ENCODE results near the gene SMIM29. TPM values are rescaled to one million over a fixed set of nuclear protein-coding genes. Genes with fewer than 3 reads are reported as not detected.
"Not testable (repeated sequence)": the region's sequence is repeated elsewhere in the genome, so short reads cannot be mapped to it uniquely, and the experiment has no call there.

Gene SMIM29
- total RNA-seq, 1 experiment from 2014 or later, result 25.8 TPM

DNA sequence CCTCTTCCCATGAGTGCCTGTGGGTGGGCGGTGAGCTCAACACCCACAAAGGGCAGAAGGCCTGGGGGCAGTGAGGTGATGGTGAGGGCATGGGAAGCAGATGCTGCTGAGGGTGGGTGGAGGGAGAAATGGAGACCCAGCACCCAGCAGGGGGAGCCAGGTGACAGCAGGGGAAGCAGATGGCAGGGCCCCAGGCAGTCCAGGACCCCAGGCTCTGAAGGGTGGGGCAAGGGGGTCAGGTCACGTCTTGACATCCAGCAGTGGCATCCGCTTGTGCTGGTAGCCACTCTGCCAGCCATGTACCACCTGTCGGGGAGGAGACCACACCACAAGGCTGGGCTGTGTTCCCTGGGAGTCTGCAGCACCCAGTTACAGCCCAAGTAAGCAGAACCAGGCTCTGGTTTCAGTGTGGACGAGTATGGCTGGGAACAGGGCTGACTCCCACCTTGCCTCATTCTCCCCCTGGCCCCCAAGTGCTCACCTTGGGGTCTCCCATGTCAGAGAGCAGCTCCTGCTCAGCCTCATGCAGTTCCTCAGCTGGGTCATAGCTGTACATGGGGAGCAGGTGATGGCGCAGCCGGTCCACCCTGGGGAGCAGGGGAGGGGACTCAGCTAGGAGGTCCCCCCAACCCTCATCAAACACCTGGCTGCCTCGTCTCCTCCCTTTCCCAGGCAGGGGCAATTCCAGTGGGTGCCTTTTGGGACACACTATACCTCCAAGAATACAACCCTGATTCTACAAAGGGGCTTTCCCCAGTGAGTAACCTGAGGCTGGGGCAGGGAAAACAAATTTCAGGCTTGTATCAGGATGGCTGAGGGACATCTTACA is 2.0 kb downstream of the SMIM29 start:
- ATAC-seq, result peak; percentile 0
- H3K27ac ChIP-seq (ENCODE audit: low read length), result peak overlapping the region; percentile 60
- peaks cover 23% of the 10 kb centered on the region; the same call in 1 of the 2 replicates for H3K36me3 ChIP-seq (ENCODE audit: low read depth, low read length)
- peaks cover 23% of the 10 kb centered on the region for H3F3A ChIP-seq (ENCODE audit: low read length, unreplicated experiment)
- H3K9ac ChIP-seq (ENCODE audit: low read length), result no peak overlapping the region
- peaks cover 69% of the 10 kb centered on the region for H3K4me1 ChIP-seq (ENCODE audit: insufficient read depth, low read length)
- peaks cover 11% of the 10 kb centered on the region for H4K20me1 ChIP-seq (ENCODE audit: low read length)
- CTCF ChIA-PET, result interaction anchor here (0.5 to 1.0 kb wide), 2 partner anchors 50 to 51 kb away, joined by 3 read pairs; no protein-coding TSS in a partner anchor
- intact Hi-C loops (cut with micrococcal nuclease), result loop anchor here (5.0 kb wide), 2 partner anchors 291 to 361 kb away; no protein-coding TSS in a partner anchor
- no peak for TF ChIP-seq EZH2phosphoT487 (IDR thresholded peaks at IDR 0.05; ENCODE audit: borderline replicate concordance, low read length)
- TF ChIP-seq, protein P1, sequence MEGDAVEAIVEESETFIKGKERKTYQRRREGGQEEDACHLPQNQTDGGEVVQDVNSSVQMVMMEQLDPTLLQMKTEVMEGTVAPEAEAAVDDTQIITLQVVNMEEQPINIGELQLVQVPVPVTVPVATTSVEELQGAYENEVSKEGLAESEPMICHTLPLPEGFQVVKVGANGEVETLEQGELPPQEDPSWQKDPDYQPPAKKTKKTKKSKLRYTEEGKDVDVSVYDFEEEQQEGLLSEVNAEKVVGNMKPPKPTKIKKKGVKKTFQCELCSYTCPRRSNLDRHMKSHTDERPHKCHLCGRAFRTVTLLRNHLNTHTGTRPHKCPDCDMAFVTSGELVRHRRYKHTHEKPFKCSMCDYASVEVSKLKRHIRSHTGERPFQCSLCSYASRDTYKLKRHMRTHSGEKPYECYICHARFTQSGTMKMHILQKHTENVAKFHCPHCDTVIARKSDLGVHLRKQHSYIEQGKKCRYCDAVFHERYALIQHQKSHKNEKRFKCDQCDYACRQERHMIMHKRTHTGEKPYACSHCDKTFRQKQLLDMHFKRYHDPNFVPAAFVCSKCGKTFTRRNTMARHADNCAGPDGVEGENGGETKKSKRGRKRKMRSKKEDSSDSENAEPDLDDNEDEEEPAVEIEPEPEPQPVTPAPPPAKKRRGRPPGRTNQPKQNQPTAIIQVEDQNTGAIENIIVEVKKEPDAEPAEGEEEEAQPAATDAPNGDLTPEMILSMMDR (conservative IDR thresholded peaks at IDR 0.05; ENCODE audit: low read depth, low read length), result peak; percentile 73
- no peaks in the 10 kb centered on the region for H3K9me3 ChIP-seq (ENCODE audit: low read length)
- POLR2A ChIA-PET (ENCODE audit: unreplicated experiment), result no interaction called here
- peak; percentile 59 for DNase-seq
- H3K27me3 ChIP-seq (ENCODE audit: low read length), result no peaks in the 10 kb centered on the region
- no peaks in the 10 kb centered on the region for H3K9me2 ChIP-seq (replicated peaks; ENCODE audit: low read length)
- no TSS peak for BruUV-seq (replicated peaks)
- peaks cover 22% of the 10 kb centered on the region for H3K79me2 ChIP-seq (ENCODE audit: low read length)
- no peak overlapping the region for H3K4me3 ChIP-seq (ENCODE audit: low read length)
- no peak overlapping the region; the same call in 1 of the 2 replicates for H3K4me2 ChIP-seq (ENCODE audit: low read length)
- no peak overlapping the region for H2AFZ ChIP-seq (ENCODE audit: low read length)

DNA sequence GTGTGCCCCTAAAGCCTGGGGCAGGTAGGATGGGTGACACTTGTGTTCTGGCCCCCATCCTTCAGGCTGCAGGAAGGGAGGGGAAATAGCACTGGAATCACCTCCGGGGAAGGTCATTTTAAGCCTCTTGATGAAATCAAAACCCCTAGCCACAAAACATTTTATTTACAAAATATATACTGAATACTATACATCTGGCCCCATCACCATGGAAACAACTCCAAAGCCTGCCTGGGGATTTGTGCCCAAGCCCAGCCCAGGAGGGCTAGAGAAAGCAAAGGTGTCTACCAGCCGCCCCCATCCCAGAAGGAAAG is 2.6 kb downstream of the SMIM29 start:
- DNase-seq (no peak), ATAC-seq (no peak)
- no peaks in the 10 kb centered on the region for H3K27me3 ChIP-seq (ENCODE audit: low read length)
- no peaks in the 10 kb centered on the region for H3K9me3 ChIP-seq (ENCODE audit: low read length)
- no peak overlapping the region for H2AFZ ChIP-seq (ENCODE audit: low read length)
- peak overlapping the region; percentile 60 for H3K27ac ChIP-seq (ENCODE audit: low read length)
- TF ChIP-seq EZH2phosphoT487 (IDR thresholded peaks at IDR 0.05; ENCODE audit: borderline replicate concordance, low read length), result no peak
- intact Hi-C loops (cut with micrococcal nuclease), result loop anchor here (5.0 kb wide), 2 partner anchors 291 to 361 kb away; no protein-coding TSS in a partner anchor
- no peaks in the 10 kb centered on the region for H3K9me2 ChIP-seq (replicated peaks; ENCODE audit: low read length)
- peaks cover 17% of the 10 kb centered on the region for H4K20me1 ChIP-seq (ENCODE audit: low read length)
- H3K4me2 ChIP-seq (ENCODE audit: low read length), result no peak overlapping the region; the same call in 1 of the 2 replicates
- BruUV-seq (replicated peaks), result no TSS peak
- H3K4me3 ChIP-seq (ENCODE audit: low read length), result no peak overlapping the region
- H3K79me2 ChIP-seq (ENCODE audit: low read length), result peaks cover 28% of the 10 kb centered on the region
- peaks cover 27% of the 10 kb centered on the region for H3F3A ChIP-seq (ENCODE audit: low read length, unreplicated experiment)
- ChIA-PET CTCF (interaction anchor here (0.5 to 1.0 kb wide), 2 partner anchors 49 to 50 kb away, joined by 3 read pairs; no protein-coding TSS in a partner anchor), POLR2A (ENCODE audit: unreplicated experiment) (no interaction called here)
- no peak overlapping the region for H3K9ac ChIP-seq (ENCODE audit: low read length)
- H3K4me1 ChIP-seq (ENCODE audit: insufficient read depth, low read length), result peaks cover 74% of the 10 kb centered on the region
- peaks cover 29% of the 10 kb centered on the region for H3K36me3 ChIP-seq (ENCODE audit: low read depth, low read length)

DNA sequence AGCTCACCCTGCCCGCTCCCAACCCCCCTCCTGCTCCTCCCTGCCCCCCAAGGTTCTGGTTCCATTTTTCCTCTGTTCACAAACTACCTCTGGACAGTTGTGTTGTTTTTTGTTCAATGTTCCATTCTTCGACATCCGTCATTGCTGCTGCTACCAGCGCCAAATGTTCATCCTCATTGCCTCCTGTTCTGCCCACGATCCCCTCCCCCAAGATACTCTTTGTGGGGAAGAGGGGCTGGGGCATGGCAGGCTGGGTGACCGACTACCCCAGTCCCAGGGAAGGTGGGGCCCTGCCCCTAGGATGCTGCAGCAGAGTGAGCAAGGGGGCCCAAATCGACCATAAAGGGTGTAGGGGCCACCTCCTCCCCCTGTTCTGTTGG is 3.1 kb downstream of the SMIM29 start:
- POLR2A ChIA-PET (ENCODE audit: unreplicated experiment); H3K27me3 ChIP-seq (ENCODE audit: low read length); H3K9me3 ChIP-seq (ENCODE audit: low read length); H3K4me3 ChIP-seq (ENCODE audit: low read length); ATAC-seq; H3K9ac ChIP-seq (ENCODE audit: low read length); H3K4me2 ChIP-seq (ENCODE audit: low read length); H3K9me2 ChIP-seq (replicated peaks; ENCODE audit: low read length); H2AFZ ChIP-seq (ENCODE audit: low read length); DNase-seq: not testable (repeated sequence)
- intact Hi-C loops (cut with micrococcal nuclease), result loop anchor here (5.0 kb wide), 2 partner anchors 292 to 362 kb away; no protein-coding TSS in a partner anchor
- peaks cover 29% of the 10 kb centered on the region for H3F3A ChIP-seq (ENCODE audit: low read length, unreplicated experiment)
- CTCF ChIA-PET, result interaction anchor here (0.5 to 1.0 kb wide), 2 partner anchors 49 to 50 kb away, joined by 3 read pairs; no protein-coding TSS in a partner anchor
- BruUV-seq (replicated peaks), result TSS peak; percentile 63
- H3K27ac ChIP-seq (ENCODE audit: low read length), result 0 out of 2 replicates have a peak overlapping the region, but pooled peaks have one; percentile 96
- peaks cover 33% of the 10 kb centered on the region for H3K36me3 ChIP-seq (ENCODE audit: low read depth, low read length)
- peaks cover 79% of the 10 kb centered on the region for H3K4me1 ChIP-seq (ENCODE audit: insufficient read depth, low read length)
- peaks cover 32% of the 10 kb centered on the region for H3K79me2 ChIP-seq (ENCODE audit: low read length)
- H4K20me1 ChIP-seq (ENCODE audit: low read length), result peaks cover 22% of the 10 kb centered on the region

DNA sequence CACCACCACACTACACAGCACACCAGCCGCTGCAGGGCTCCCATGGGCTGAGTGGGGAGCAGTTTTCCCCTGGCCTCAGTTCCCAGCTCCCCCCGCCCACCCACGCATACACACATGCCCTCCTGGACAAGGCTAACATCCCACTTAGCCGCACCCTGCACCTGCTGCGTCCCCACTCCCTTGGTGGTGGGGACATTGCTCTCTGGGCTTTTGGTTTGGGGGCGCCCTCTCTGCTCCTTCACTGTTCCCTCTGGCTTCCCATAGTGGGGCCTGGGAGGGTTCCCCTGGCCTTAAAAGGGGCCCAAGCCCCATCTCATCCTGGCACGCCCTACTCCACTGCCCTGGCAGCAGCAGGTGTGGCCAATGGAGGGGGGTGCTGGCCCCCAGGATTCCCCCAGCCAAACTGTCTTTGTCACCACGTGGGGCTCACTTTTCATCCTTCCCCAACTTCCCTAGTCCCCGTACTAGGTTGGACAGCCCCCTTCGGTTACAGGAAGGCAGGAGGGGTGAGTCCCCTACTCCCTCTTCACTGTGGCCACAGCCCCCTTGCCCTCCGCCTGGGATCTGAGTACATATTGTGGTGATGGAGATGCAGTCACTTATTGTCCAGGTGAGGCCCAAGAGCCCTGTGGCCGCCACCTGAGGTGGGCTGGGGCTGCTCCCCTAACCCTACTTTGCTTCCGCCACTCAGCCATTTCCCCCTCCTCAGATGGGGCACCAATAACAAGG is 3.6 kb downstream of the SMIM29 start:
- Histone ChIP-seq H3K4me1 (ENCODE audit: insufficient read depth, low read length) (peaks cover 84% of the 10 kb centered on the region), H3K36me3 (ENCODE audit: low read depth, low read length) (peaks cover 39% of the 10 kb centered on the region), H3K4me2 (ENCODE audit: low read length) (peak overlapping the region; percentile 99; the same call in 1 of the 2 replicates), H3K27ac (ENCODE audit: low read length) (peak overlapping the region; percentile 96), H4K20me1 (ENCODE audit: low read length) (peaks cover 27% of the 10 kb centered on the region), H3F3A (ENCODE audit: low read length, unreplicated experiment) (peaks cover 29% of the 10 kb centered on the region), H3K79me2 (ENCODE audit: low read length) (peaks cover 38% of the 10 kb centered on the region)
- POLR2A ChIA-PET (ENCODE audit: unreplicated experiment), result interaction anchor here (0.6 kb wide), 1 partner anchor 89 kb away, joined by 31 read pairs; no protein-coding TSS in a partner anchor
- not testable (repeated sequence) for H3K27me3 ChIP-seq (ENCODE audit: low read length); H3K9me3 ChIP-seq (ENCODE audit: low read length); ATAC-seq; DNase-seq; H2AFZ ChIP-seq (ENCODE audit: low read length); BruUV-seq (replicated peaks); H3K9ac ChIP-seq (ENCODE audit: low read length); H3K9me2 ChIP-seq (replicated peaks; ENCODE audit: low read length); H3K4me3 ChIP-seq (ENCODE audit: low read length)
- intact Hi-C loops (cut with micrococcal nuclease), result loop anchor here (5.0 kb wide), 2 partner anchors 292 to 362 kb away; no protein-coding TSS in a partner anchor
- CTCF ChIA-PET, result interaction anchor here (0.6 to 0.9 kb wide), 2 partner anchors 170 to 967 kb away, joined by 3 to 10 read pairs; no protein-coding TSS in a partner anchor
